COLO829 (cell line): ENCODE data around the gene MCF2L.

ENCODE experiments used
- DNase-seq: peaks from one replicate; pipeline ENCODE4 v3.0.0; 2012; ENCODE audit warnings: low spot score

MCF2L gene

DNA sequence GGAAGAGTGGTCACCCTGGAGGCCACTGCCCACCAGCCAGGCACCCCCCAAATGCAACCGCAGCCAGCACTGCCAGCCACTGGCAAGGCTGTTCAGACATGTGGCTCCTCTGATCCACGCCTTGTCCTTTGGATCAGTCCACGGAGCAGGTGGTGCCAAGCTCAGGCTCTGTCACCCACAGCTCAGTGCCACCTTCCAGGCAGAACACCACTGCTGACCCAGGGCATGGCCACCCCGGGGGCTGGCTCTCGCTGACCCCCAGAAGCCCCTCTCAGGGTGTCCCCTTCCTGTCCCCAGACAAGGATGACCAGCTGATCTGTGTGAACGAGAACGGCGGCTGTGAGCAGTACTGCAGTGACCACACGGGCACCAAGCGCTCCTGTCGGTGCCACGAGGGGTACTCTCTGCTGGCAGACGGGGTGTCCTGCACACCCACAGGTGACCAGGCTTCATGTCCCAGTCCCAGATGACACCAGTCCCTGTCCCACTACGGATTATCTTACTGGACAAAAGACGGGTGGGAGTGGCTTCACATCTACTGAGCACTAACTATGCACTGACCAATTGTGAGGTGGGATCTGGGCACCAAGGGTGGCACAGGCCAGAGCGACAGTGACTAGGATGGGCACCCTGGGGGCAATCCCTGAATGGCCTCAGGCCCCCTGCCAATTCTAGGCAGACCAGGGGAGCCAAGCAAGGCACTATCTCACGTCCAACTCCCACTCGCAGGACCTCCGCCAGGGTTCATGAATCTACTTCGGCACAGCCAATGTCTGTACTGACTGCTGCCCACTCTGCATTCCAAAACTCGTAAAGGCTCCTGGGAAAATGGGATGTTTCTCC, 146.6 kb downstream of the MCF2L start:
- DNase-seq, result no peak

DNA sequence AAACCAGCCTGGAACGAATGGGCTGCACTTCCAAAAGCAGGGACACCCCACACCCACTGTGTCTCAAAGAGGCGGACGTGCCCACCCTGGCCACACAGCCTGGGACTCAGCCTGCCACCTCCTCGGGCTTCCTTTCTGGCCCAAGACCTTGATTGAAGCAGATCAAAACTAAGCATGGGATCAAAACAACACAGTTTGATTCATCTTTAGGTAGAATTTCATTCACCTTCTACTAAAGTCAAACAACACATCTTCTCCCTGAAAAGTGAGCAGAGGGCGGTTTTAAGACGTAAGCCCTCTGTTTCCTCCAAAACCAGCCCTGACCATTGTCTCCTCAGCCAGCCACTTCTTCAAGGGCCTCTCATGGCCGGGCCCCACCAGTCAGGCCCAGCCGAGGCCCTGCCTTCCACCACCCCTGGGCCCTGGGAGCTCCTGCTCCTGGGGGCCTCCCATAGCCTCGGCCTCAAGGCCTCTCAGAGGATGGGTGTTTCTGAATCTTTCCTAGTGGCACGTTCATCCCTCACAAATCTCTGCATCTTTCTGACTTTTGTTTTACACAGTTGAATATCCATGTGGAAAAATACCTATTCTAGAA, 147.3 kb downstream of the MCF2L start:
- DNase-seq, result no peak

DNA sequence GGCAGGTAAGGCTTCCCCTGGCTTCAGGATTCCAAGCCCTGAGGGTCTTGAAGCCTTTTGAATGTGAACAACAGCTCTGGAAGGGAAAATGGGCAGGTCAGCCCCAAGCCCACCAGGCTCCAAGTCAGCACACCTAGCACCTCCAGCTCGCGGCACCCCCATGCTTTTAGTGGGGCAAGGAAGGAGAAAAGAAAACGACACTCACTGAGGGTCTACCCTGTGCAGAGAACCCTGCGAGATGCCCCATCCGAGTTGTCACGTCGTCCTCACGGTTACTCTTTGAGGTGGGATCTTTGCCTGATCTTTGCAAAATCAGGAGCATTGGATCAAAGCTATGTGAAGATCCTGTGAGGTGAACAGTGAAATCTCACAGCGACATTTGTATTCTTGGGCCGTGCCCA, 147.9 kb downstream of the MCF2L start:
- no peak for DNase-seq

DNA sequence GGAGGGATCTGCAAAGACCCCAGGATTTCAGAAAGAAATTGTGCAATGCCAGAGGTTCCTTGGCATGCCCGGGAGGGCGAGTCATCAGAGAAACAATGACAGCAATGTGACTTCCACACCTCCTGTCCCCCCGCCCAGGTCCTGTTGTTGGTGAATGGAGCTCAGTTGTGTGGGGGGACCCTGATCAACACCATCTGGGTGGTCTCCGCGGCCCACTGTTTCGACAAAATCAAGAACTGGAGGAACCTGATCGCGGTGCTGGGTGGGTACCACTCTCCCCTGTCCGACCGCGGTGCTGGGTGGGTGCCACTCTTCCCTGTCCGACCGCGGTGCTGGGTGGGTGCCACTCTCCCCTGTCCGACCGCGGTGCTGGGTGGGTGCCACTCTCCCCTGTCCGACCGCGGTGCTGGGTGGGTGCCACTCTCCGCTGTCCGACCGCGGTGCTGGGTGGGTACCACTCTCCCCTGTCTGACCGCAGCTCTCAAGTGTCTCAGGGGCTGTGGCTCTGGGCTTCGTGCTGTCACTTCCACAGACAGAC, 148.4 kb downstream of the MCF2L start:
- DNase-seq, result no peak

DNA sequence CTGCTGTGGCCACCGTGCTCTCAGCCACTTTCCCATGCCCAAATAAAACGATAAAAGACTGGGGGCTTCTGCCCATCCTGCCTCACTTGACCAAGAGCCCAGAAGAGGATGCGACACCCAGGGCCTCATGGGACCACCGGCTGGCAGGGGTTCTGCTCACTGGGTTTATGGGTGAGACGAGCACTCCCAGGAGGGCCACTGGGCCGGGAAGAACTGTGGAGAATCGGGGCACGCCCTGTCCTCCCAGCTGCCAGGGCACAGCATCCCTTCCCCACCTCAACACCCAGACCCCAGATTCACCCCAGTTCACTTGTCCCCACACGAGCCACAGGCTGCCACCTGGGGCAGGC, 148.9 kb downstream of the MCF2L start:
- DNase-seq, result no peak

DNA sequence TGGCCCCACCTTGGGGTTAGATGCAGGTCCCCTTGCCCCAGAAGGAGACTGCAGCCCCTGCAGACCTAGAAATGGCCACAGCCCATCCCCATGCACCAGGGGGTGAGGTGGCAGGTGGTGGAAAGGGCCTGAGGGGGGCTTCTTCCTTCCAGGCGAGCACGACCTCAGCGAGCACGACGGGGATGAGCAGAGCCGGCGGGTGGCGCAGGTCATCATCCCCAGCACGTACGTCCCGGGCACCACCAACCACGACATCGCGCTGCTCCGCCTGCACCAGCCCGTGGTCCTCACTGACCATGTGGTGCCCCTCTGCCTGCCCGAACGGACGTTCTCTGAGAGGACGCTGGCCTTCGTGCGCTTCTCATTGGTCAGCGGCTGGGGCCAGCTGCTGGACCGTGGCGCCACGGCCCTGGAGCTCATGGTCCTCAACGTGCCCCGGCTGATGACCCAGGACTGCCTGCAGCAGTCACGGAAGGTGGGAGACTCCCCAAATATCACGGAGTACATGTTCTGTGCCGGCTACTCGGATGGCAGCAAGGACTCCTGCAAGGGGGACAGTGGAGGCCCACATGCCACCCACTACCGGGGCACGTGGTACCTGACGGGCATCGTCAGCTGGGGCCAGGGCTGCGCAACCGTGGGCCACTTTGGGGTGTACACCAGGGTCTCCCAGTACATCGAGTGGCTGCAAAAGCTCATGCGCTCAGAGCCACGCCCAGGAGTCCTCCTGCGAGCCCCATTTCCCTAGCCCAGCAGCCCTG, 149.4 kb downstream of the MCF2L start:
- no peak for DNase-seq

DNA sequence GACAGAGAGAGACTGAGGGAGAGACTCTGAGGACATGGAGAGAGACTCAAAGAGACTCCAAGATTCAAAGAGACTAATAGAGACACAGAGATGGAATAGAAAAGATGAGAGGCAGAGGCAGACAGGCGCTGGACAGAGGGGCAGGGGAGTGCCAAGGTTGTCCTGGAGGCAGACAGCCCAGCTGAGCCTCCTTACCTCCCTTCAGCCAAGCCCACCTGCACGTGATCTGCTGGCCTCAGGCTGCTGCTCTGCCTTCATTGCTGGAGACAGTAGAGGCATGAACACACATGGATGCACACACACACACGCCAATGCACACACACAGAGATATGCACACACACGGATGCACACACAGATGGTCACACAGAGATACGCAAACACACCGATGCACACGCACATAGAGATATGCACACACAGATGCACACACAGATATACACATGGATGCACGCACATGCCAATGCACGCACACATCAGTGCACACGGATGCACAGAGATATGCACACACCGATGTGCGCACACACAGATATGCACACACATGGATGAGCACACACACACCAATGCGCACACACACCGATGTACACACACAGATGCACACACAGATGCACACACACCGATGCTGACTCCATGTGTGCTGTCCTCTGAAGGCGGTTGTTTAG, 150.3 kb downstream of the MCF2L start:
- DNase-seq, result no peak

DNA sequence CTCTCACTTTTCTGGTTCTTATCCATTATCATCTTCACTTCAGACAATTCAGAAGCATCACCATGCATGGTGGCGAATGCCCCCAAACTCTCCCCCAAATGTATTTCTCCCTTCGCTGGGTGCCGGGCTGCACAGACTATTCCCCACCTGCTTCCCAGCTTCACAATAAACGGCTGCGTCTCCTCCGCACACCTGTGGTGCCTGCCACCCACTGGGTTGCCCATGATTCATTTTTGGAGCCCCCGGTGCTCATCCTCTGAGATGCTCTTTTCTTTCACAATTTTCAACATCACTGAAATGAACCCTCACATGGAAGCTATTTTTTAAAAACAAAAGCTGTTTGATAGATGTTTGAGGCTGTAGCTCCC, 150.8 kb downstream of the MCF2L start:
- DNase-seq, result no peak

DNA sequence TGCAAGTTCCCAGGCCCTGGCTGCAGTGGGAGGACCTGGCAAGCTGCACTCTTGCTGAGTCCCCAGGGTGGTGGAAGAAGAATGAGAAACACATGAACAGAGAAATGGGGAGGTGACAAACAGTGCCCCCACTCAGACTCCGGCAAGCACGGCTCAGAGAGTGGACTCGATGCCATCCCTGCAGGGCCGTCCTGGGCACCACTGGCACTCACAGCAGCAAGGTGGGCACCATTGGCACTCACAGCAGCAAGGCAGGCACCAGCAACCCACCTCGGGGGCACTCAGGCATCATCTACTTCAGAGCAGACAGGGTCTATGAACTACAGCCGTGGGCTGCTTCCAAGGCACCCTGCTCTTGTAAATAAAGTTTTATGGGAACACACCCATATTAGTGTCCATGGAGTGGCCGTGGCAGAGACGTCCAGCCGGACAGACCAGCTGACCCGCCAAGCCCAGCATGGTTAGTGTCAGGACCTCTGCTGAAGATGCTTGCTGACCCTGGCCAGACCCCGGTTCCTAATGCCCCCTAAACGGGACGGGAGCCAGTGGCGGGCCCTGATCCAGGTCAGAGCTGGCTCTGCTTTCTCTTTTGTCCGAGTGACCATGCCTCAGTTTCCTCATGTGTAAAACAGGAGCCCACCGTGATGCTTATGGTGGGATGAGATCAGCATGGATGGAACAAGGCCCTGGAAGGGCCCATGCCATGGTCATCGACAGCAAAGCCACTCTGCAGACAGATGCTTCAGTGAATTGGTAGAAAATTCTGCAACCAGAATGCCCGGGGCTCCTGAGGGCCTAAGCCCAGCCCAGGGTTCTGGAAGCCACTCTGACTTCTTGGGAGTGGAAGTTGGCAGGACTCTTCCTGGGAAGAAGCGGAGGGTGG, 151.5 kb downstream of the MCF2L start:
- no peak for DNase-seq

DNA sequence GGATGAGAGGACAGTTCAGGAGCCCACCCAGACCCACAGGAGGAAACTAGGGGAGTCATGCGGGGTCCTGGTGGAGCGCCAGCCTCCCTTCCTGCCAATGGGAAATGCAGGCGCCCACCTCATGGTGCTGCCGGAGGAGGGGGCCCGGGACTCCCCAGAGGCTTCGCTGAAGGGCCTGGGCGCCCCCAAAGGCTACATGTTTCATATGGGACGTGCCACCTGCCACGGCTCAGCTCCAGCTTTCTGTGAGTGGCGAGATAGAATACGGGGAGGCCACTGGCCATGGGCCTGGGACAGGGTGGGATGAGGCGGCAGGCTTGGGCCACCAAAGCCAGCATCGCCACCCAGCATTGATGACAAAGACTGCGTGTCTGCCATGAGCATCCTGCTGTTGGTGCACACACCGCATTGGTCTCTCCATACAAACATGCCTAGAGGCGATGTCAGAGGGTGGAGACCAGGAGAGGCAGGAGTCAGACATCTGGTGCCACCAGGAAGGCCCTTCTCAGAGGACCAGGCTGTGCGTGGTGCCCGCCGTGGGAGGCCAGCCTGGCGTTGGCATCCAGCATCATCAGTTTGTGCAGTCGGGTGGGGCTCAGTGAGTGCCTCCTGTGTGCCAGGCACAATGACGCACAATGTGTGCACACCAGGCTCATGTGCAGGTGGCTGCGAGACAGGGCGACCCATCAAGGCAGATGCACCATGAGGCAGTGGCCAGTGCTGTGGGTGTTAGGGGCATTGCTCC, 152.3 kb downstream of the MCF2L start:
- no peak for DNase-seq

DNA sequence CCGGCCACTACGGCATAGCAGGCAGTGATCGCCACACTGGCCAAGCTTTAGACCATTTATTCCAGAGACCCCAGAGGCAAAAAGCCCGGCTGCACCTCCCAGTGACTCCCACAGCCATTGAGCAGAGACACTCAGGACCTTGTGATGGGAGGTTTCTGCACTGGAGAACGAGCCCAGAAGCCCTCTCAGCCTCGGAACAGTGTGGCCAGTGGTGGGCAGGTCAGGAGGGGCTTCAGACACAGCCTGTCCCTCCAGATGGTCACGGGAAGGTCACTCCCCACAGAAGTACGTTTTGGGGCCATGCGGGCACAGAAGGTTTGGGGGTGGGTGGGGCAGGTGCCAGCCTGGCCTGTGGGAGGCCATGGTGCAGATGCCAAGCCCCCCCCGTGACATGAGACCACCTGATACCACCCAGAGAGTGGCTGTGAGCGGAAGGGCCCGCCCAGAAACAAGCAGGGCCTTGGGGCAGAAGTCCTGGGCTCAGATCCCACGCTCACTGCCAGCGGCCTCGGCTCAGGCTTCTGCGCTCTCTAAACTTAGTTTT, 153.0 kb downstream of the MCF2L start:
- no peak for DNase-seq

DNA sequence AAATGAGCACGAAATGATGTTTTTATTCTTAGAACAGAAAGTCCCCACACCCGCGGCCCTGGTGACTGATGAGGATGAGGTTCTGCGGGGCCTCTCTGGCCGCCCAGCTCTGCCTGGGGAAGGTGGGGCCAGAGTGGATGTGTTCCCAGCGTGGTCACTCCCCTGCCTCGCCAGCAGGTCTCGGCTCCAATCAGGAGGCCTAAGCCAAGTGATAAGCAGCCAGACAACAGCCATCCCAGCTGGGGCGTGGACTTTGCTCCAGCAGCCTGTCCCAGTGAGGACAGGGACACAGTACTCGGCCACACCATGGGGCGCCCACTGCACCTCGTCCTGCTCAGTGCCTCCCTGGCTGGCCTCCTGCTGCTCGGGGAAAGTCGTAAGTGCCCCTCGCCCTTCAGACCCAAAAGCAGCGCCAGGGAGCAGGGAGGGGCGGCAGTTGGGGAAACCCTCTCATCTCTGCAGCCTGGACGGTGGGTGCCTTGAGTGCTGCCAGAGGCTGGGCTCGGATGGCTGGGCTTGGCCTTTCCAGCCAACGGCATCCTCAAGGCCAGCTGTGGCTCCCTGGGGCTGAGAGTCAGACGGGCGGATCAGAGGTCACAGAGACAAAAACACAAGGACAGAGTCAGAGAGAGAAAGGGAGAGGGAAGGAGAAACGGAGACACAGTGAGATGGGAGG, 153.7 kb downstream of the MCF2L start, which contains the start of gene F10:
F10 (plus strand) TSS at position 250 of the 676 bp plus-strand sequence; CDS start at position 307, 57 bp downstream.
- DNase-seq, result no peak

DNA sequence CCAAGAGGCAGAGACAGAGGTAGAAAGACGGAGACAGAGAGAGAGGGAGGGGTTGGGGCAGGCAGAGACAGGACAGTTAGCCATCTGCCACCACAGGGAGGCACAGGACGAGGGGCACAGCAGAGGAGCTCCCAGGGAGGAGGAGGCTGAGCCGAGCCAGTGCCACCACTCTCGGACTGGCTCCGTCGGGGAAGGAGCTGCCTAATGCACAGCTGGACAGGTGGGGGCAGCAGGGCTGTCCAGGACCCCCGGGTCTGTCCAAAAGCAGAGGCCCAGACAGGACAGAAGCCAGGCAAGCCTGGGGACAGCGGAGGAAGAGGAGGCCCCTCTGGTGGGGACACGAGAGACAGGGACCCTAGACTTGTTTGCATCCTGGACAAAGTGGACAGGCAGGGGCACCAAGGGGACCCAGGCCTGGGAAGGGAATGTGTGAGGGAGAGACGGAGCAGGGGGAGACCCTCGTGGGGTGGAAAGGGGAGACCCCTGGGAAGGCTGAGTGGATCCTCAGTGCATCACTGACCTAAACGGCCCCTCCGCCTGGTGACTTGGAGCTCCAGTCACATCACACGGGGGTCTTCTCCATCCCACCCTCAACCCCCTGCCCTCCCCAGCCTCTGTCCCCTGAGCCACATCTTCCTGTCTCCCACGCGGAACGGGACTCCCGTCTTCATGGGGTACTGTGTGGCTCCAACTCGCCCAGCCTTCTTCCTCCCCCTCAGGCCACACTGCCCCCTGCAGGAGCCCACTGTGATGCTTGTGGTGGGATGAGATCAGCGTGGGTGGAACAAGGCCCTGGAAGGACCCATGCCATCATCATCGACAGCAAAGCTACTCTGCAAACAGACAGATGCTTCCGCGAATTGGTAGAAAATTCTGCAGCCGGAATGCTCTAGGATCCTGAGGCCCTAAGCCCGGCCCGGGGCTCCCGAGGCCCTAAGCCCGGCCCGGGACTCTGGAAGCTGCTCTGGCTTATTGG, 154.5 kb downstream of the MCF2L start:
- no peak for DNase-seq

DNA sequence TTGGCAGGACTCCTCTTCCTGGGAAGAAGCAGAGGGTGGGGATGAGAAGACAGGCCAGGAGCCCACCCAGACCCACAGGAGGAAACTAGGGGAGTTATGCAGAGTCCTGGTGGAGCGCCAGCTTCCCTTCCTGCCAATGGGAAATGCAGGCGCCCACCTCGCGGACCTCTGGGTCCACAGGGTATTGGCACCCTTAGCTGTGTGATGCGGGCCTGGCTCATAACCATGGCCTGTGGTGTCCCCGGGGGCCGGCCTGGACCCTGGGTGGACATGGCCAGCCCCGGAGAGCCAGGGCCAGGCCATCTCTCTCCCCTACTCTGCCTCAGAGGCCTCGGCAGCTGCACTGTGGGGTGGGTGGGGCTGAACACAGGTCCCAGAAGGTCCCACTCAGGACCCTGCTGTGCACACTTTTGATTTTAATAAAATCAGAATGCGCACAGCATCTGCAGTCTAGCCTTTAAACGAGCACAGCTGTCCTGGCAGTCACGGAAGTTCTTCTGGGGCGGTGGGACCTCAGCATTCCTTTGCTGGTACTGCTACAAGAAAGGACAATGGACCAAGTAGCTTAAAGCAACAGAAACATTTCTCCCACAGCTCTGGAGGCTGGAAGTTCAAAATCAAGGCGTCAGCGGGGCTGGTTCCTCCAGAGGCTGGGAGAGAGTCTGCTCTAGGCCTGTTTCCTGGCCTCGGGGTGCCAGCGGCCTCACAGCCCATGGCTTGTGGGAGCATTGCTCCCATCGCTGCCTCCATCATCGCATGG, 155.4 kb downstream of the MCF2L start:
- DNase-seq, result no peak

DNA sequence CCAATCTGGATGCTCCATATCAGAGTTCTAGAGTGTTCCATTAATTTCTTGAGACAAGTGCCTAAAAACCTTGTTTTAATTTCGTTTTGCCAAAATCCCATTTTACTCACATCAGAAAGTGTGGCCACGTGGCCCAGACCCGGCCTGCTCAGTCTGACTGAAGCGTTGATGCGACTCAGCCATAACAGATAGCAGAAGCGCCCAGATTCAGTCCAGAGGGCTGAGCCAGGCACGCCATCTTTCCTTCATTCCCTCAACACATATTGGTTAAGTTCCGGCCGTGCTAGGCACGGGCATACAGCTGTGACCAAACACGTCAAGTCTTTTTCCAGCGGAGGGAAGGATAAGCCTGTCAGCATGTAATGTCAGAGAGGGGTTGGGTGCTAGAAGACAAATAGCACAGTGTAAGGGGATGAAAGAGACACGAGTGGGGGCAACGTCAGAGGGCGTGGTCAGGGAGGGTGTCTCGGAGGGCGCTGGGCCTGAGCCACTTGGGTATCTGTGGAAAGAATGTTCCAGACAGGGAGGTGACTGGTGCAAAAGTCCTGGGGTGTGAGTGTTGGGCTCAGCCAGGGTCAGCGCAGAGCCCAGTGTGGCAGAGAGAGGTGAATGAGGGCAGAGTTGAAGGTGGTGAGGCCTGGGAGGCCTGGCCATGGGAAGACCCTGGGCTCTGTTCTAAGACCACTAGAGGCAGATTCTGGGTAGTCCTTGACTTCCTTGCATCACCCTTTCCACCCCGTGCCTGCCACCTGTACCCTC, 156.7 kb downstream of the MCF2L start:
- DNase-seq, result no peak

DNA sequence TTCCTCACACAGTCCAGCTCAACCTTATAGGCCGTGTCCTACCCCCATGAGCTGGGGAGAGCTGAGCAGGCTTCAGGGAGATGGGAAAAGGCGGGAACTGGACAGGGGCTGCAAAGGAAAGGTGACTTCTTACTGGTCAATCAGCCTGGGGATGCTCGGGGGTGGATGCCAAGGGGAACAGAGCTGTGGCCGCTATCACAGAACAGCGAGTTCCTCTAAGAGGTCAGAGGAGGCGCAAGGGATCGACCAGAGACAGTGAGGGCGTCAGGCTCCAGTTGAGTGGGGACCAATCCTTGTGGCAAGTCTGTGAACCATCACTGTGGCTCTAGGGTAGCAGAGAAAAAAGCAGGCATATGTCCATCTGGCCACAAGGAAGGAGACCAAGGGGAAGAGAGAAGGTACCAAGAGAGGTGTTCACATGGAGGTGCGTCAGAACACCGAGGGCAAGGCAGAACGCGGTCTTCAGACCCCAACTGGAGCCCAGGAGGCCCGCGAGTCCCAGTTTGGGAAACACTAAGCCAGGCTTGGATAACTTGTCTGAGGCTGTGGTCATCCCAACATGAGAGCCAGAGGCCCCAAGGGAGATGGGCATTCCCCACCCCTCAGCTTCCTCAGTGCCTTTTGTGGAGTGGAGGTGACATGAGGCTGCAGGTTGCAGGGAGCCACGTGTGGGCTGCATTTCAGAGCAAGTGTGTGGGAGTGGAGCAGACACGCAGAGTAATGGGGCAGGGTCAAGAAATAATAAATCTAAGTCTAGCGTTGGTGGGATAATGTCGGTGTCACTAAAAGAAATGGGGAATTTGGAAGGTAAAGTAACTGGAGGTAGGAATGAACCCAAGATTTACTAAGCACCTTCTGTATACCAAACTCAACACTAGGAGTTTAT, 157.5 kb downstream of the MCF2L start:
- no peak for DNase-seq
